ENCODE results near the gene ECT2.

The ECT2 gene

DNA sequence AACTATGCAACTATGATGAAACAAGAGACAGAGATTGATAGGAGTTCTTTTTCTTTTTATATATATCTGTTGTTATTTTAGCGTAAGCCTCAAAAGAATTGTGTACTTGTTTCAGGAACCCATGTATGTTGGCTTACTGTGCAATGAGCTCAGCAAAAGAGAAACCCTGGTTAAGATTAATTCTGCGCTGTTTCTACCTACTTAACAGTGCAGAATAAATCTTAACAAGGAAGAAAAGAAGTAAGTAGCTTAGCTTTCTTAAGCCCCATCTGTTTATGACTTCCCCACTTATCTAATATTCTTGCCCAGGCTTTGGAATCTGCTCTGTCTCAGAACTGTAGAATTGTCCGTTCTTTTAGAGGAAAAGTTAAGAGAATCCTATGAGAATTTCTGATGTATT is 27.4 kb downstream of the ECT2 start:
- TF ChIP-seq, protein P1, sequence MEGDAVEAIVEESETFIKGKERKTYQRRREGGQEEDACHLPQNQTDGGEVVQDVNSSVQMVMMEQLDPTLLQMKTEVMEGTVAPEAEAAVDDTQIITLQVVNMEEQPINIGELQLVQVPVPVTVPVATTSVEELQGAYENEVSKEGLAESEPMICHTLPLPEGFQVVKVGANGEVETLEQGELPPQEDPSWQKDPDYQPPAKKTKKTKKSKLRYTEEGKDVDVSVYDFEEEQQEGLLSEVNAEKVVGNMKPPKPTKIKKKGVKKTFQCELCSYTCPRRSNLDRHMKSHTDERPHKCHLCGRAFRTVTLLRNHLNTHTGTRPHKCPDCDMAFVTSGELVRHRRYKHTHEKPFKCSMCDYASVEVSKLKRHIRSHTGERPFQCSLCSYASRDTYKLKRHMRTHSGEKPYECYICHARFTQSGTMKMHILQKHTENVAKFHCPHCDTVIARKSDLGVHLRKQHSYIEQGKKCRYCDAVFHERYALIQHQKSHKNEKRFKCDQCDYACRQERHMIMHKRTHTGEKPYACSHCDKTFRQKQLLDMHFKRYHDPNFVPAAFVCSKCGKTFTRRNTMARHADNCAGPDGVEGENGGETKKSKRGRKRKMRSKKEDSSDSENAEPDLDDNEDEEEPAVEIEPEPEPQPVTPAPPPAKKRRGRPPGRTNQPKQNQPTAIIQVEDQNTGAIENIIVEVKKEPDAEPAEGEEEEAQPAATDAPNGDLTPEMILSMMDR (IDR thresholded peaks at IDR 0.05; ENCODE audit: borderline replicate concordance, control extremely low read depth, extremely low read depth, insufficient read depth, missing control alignments), result no peak
- in situ Hi-C loops (cut with MboI; ENCODE audit: low sequenced_read_pairs, unreplicated experiment), result no loop called here
- no peak for DNase-seq (ENCODE audit: low spot score)

DNA sequence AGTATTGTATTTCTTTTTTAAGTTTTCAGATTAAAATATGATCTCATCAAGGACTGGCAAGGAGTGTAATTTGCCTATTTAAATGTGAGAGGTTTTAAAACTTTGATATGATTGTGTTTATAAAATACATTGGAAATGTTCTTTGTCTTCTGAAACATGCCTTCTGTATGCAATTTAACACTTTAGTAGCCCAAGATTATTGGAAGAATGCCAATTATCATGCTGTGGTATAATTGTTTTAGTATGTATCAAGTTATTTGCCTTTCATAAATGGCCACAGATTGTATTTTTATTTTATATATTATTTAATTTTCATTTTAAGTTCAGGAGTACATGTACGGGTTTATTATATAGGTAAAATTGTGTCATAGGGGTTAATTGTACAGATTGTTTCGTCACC is 31.7 kb downstream of the ECT2 start:
- in situ Hi-C loops (cut with MboI; ENCODE audit: low sequenced_read_pairs, unreplicated experiment), result no loop called here
- TF ChIP-seq, protein P1 (IDR thresholded peaks at IDR 0.05; ENCODE audit: borderline replicate concordance, control extremely low read depth, extremely low read depth, insufficient read depth, missing control alignments), result no peak
- DNase-seq (ENCODE audit: low spot score), result no peak

DNA sequence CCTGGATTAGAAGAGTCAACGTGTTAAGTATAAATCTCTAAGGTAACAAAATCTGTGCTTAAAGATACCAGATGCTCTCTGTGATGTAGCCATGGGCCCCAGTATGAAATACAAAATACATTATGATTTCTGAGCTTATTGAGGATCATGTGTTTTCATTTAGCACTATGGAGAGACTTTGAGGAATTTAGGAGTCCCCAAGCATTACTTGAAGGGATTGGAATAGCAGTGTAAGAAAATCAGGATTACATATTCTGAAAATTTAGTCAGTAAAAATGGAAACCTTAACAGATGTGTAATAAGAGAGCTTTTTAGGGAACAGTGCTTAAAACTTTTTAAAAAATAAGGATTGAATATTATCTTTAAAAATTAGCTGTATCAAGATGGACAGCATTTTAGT is 35.5 kb downstream of the ECT2 start:
- TF ChIP-seq, protein P1 (IDR thresholded peaks at IDR 0.05; ENCODE audit: borderline replicate concordance, control extremely low read depth, extremely low read depth, insufficient read depth, missing control alignments), result no peak
- in situ Hi-C loops (cut with MboI; ENCODE audit: low sequenced_read_pairs, unreplicated experiment), result no loop called here
- DNase-seq (ENCODE audit: low spot score), result no peak

DNA sequence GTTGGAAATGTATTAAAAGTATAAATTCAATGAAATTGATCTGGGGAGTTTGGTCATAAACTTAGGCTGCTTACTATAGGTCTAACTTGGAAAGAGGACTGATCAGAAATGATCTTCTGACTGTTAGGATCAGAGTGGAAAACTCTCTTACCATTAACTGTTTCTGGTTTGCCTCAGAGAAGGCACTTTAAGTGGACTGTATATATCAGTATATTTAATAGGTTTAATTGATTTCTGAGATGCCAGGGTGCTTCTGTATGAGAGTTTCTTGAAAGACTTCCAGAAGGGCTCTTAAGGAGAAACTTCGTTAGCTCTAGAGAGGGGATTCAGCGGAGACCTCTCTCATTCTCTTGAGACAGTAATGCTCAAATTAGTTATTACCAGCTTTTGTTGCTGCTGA is 36.5 kb downstream of the ECT2 start:
- TF ChIP-seq, protein P1 (IDR thresholded peaks at IDR 0.05; ENCODE audit: borderline replicate concordance, control extremely low read depth, extremely low read depth, insufficient read depth, missing control alignments), result no peak
- in situ Hi-C loops (cut with MboI; ENCODE audit: low sequenced_read_pairs, unreplicated experiment), result no loop called here
- DNase-seq (ENCODE audit: low spot score), result no peak

DNA sequence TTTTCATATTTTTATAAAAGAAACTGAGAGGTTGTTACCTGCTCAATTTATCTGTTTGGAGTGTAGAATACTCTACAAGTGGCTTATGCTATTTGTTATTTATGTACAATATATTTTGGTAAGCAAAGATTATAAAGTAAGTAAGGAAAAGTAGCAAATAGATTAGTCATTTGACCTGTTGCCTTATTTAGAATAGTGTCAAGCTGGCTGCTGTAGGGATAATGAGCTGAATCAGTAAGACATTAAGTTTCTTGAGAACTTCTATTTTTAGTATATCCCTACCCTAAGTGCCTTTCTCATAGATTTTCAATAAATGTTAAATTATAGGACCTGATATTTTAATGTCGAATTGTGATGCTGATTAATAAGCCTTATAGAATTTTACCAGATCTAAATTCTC is 37.2 kb downstream of the ECT2 start:
- no peak for DNase-seq (ENCODE audit: low spot score)
- in situ Hi-C loops (cut with MboI; ENCODE audit: low sequenced_read_pairs, unreplicated experiment), result no loop called here
- TF ChIP-seq, protein P1 (IDR thresholded peaks at IDR 0.05; ENCODE audit: borderline replicate concordance, control extremely low read depth, extremely low read depth, insufficient read depth, missing control alignments), result no peak

DNA sequence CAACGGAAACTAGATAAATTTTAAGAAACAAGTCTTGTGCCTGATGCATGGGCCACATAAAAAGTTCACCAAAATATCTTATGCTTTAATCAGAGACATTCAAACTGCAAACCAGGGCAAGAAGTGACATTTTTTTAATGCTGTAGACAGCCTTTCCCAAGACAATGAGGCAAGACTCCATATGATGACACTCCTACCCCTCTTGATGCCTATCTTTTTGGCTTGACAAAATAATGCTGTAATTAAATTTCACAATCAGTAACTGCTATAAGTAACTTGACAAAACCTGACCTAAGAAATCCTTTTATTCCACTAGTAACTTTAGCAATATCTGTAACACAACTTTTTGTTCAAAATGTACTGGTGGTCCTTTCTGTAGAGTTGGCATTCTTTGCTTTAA is 48.7 kb downstream of the ECT2 start:
- DNase-seq (ENCODE audit: low spot score), result no peak
- in situ Hi-C loops (cut with MboI; ENCODE audit: low sequenced_read_pairs, unreplicated experiment), result no loop called here
- TF ChIP-seq, protein P1 (IDR thresholded peaks at IDR 0.05; ENCODE audit: borderline replicate concordance, control extremely low read depth, extremely low read depth, insufficient read depth, missing control alignments), result no peak

DNA sequence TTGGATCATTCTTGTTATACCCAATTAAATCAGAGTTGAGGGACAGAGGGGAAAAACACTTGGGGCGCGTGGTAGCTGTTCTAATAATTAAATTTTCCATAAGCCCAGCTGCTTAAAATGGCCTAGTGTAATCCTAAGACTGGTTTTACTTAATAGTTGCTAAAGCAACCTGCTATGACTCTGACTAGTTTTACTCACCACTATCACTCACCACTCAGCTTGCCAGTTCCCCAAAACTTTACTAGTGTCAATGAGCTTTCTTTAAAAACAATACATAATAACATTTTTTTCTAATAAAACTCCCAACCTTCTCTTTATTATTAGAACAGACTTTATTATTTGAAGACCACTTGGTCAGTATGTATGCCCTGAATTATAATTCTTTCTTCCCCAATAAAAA is 49.6 kb downstream of the ECT2 start:
- in situ Hi-C loops (cut with MboI; ENCODE audit: low sequenced_read_pairs, unreplicated experiment), result no loop called here
- no peak for DNase-seq (ENCODE audit: low spot score)
- TF ChIP-seq, protein P1 (IDR thresholded peaks at IDR 0.05; ENCODE audit: borderline replicate concordance, control extremely low read depth, extremely low read depth, insufficient read depth, missing control alignments), result no peak

Measured in GM13976 (cell line).